Endothelial cell of umbilical vein (primary cell): ENCODE data around the gene FAM98A. TPM values are rescaled to one million over a fixed set of nuclear protein-coding genes. Genes with fewer than 3 reads are reported as not detected.
A peak's percentile ranks its signal among the peaks of the same experiment; 100 is the strongest.

Experiments
- BruUV-seq: library from RNA; stranded (reverse); fragments of 400-500 nt; replicated peaks from 2 replicates; lab custom pipeline; 2021; lab: Mats Ljungman, UMichigan
- CTCF ChIA-PET: fragments of 300-600, 350-600 bp; sonication (Branson Sonifier 250); formaldehyde crosslinking; loops from one replicate; lab custom pipeline; 2021; ENCODE audit warnings: antibody characterized with exemption, inconsistent platforms; lab: Charles Lee
- POLR2A ChIA-PET: fragments of 300-600, 350-600 bp; sonication (Branson Sonifier 250); formaldehyde crosslinking; loops from one replicate; lab custom pipeline; 2021; ENCODE audit warnings: antibody characterized with exemption, inconsistent platforms; lab: Charles Lee
- DNase-seq: peaks from one replicate; pipeline ENCODE4 v3.0.0-alpha.2; 2011; ENCODE audit warnings: low read depth, low spot score
- FAIRE-seq: peaks from 2 replicates; lab custom pipeline; 2011; peaks lifted over from hg19 to GRCh38; lab: Jason Lieb, UNC
- H2AFZ ChIP-seq: 2 replicates; pipeline ENCODE4 v1.6.0; 2012; ENCODE audit warnings: low read depth, low read length, control low read depth, inconsistent platforms
- H3K27ac ChIP-seq: 2 replicates; pipeline ENCODE4 v1.5.1; 2011; ENCODE audit warnings: low read depth, mild to moderate bottlenecking, control low read depth, low read length, moderate library complexity; ENCODE audit not compliant: insufficient read depth
- H3K27me3 ChIP-seq, 2 experiments: 2 replicates each; pipeline versions ENCODE4 v1.6.0 to v1.6.1; 2011; ENCODE audit warnings: low read length in 2 of 2, mixed read lengths in 1 of 2; ENCODE audit not compliant: control insufficient read depth in 2 of 2, insufficient read depth in 2 of 2
- H3K36me3 ChIP-seq, 2 experiments: 2 replicates in 1 of 2; 3 replicates in 1 of 2; pipeline ENCODE4 v1.5.1; 2011; ENCODE audit warnings: low read length in 2 of 2, mild to moderate bottlenecking in 1 of 2, moderate library complexity in 1 of 2; ENCODE audit not compliant: control insufficient read depth in 2 of 2, insufficient read depth in 2 of 2; ENCODE audit errors: extremely low read depth in 1 of 2
- H3K4me1 ChIP-seq: 3 replicates; pipeline ENCODE4 v1.5.1; 2011; ENCODE audit warnings: mild to moderate bottlenecking, low read length; ENCODE audit not compliant: control insufficient read depth, insufficient read depth; ENCODE audit errors: extremely low read depth
- H3K4me2 ChIP-seq: 2 replicates; pipeline ENCODE4 v1.6.1; 2011; ENCODE audit warnings: low read length, control low read depth, mixed read lengths; ENCODE audit not compliant: insufficient read depth
- H3K4me3 ChIP-seq, 3 experiments: fragments of 200-600 bp in 1 of 3; sonication (generic), shearing (Covaris generic) in 1 of 3; replicated peaks in 1 of 3; 2 replicates each; pipeline ENCODE4 v1.5.1; 2011 to 2016; ENCODE audit warnings: control low read depth in 3 of 3, low read length in 3 of 3, mild to moderate bottlenecking in 2 of 3, inconsistent platforms in 1 of 3, low read depth in 1 of 3, moderate library complexity in 1 of 3; ENCODE audit not compliant: insufficient read depth in 1 of 3
- H3K79me2 ChIP-seq: 2 replicates; pipeline ENCODE4 v1.6.0; 2012; ENCODE audit warnings: low read length, inconsistent platforms; ENCODE audit not compliant: control insufficient read depth, insufficient read depth
- H3K9ac ChIP-seq: replicated peaks from 2 replicates; pipeline ENCODE3; 2011; ENCODE audit warnings: low read length, control low read depth; ENCODE audit not compliant: insufficient read depth; ENCODE audit errors: extremely low read depth
- H3K9me1 ChIP-seq: replicated peaks from 3 replicates; pipeline ENCODE4 v1.6.0; 2011; ENCODE audit warnings: mild to moderate bottlenecking, low read length; ENCODE audit not compliant: control insufficient read depth, insufficient read depth; ENCODE audit errors: extremely low read depth
- H3K9me3 ChIP-seq: replicated peaks from 2 replicates; pipeline ENCODE4 v1.5.1; 2012; ENCODE audit warnings: low read length, inconsistent platforms; ENCODE audit not compliant: control insufficient read depth, insufficient read depth
- H4K20me1 ChIP-seq: replicated peaks from 2 replicates; pipeline ENCODE3; 2011; ENCODE audit warnings: mild to moderate bottlenecking, low read length; ENCODE audit not compliant: control insufficient read depth, insufficient read depth; ENCODE audit errors: extremely low read depth
- CTCF ChIP-seq, 2 donors: IDR thresholded peaks; 1 replicate in 1 of 2; 2 replicates in 1 of 2; pipeline ENCODE4 v1.5.1; 2011; ENCODE audit warnings: low read length in 2 of 2, mild to moderate bottlenecking in 2 of 2, moderate library complexity in 2 of 2, control low read depth in 1 of 2, inconsistent platforms in 1 of 2, low read depth in 1 of 2; ENCODE audit not compliant: insufficient read depth in 1 of 2; ENCODE audit errors: extremely low read depth in 1 of 2
- FOS ChIP-seq: IDR thresholded peaks from 2 replicates; pipeline ENCODE4 v1.6.1; 2011; ENCODE audit warnings: mild to moderate bottlenecking, low read length, moderate library complexity, borderline replicate concordance; ENCODE audit not compliant: insufficient read depth
- GATA2 ChIP-seq: IDR thresholded peaks from 2 replicates; pipeline ENCODE4 v1.7.0; 2011; ENCODE audit warnings: low read depth, mild to moderate bottlenecking, moderate library complexity, mixed read lengths, low read length; ENCODE audit not compliant: insufficient read length, insufficient read depth
- MAX ChIP-seq: IDR thresholded peaks from 2 replicates; pipeline ENCODE4 v1.6.1; 2011; ENCODE audit not compliant: insufficient read depth, insufficient read length
- MYC ChIP-seq: IDR thresholded peaks from one replicate; pipeline ENCODE4 v1.6.1; 2011; ENCODE audit warnings: mild to moderate bottlenecking, low read depth, low read length
- POLR2A ChIP-seq: IDR thresholded peaks from 2 replicates; pipeline ENCODE4 v1.6.1; 2012; ENCODE audit warnings: low read depth, mild to moderate bottlenecking, control low read depth, low read length
- POLR2AphosphoS5 ChIP-seq: IDR thresholded peaks from 2 replicates; pipeline ENCODE4 v1.6.1; 2012; ENCODE audit warnings: low read depth, mild to moderate bottlenecking, control low read depth, low read length, moderate library complexity; ENCODE audit not compliant: insufficient read depth
- dilution Hi-C: fragments of 300-500 bp; cut with MboI; formaldehyde crosslinking; loops from one replicate; pipeline ENCODE4 v1.15.0; 2019; ENCODE audit warnings: low sequenced_read_pairs; ENCODE audit not compliant: extremely low pct_ligation_motif_present
- intact Hi-C: fragments of 100-400 bp; cut with micrococcal nuclease; formaldehyde crosslinking; loops from one replicate; pipeline ENCODE4 v1.10.0; 2022
- polyA plus RNA-seq, 4 experiments: library from polyadenylated mRNA; depleted of rRNA in 3 of 4; stranded (reverse) in 3 of 4; unstranded in 1 of 4; fragments of >200 nt; gene quantifications; 2 replicates each; pipeline versions ENCODE4 v1.2.1 to v1.2.3, GENCODE V29; 2011 to 2012; ENCODE audit warnings: missing spikeins in 1 of 4
- total RNA-seq: library from RNA; stranded (reverse); gene quantifications from 2 replicates; pipeline ENCODE4 v1.2.3, GENCODE V29; 2021

FAM98A gene
- total and polyA plus RNA-seq, 2 donors (not counting 3 experiments of a cell fraction or from before 2014, with no cell fraction given): 52.8 to 97.1 TPM

- H4K20me1 ChIP-seq: no peaks in the 10 kb centered on the region
- DNase-seq (no peak), FAIRE-seq (no peak)
- H3K4me3 ChIP-seq: no peak overlapping the region
- H3K27me3 ChIP-seq: peaks cover 0 to 4% of the 10 kb centered on the region in 2 experiments
- no peak overlapping the region for H2AFZ ChIP-seq
- no TSS peak for BruUV-seq
- H3K4me2 ChIP-seq: no peak overlapping the region
- POLR2A ChIA-PET: no interaction called here
- peaks cover 14% of the 10 kb centered on the region for H3K4me1 ChIP-seq
- H3K79me2 ChIP-seq: peaks cover 16% of the 10 kb centered on the region
- no peak overlapping the region for H3K9ac ChIP-seq
- dilution Hi-C loops (no loop called here), intact Hi-C loops (no loop called here)
- H3K9me1 ChIP-seq: no peaks in the 10 kb centered on the region
- no peak overlapping the region for H3K27ac ChIP-seq
- no peaks in the 10 kb centered on the region for H3K36me3 ChIP-seq
- TF ChIP-seq POLR2AphosphoS5 (no peak), POLR2A (no peak), MAX (no peak), CTCF (IDR thresholded peaks at IDR 0.05; ENCODE audit: extremely low read depth in 1 of 2, insufficient read depth in 1 of 2, low read depth in 1 of 2, low read length in 2 of 2) (no peak), MYC (no peak)
- H3K9me3 ChIP-seq: no peaks in the 10 kb centered on the region
- CTCF ChIA-PET: no interaction called here
Measured at GRCh38 chr2:33602201-33602830, 3.2 kb upstream of the FAM98A start.

- FAIRE-seq (no peak), DNase-seq (no peak)
- BruUV-seq: no TSS peak
- Histone ChIP-seq H3K4me2 (peak overlapping the region; percentile 66), H3K9me3 (no peaks in the 10 kb centered on the region), H3K36me3 (peaks cover 0 to under 1% of the 10 kb centered on the region in 2 experiments), H3K4me3 (peak overlapping the region; percentile 6 to 53 (median 53)), H3K9me1 (no peaks in the 10 kb centered on the region), H3K27me3 (peaks cover 0 to 4% of the 10 kb centered on the region in 2 experiments), H3K9ac (no peak overlapping the region), H3K4me1 (peaks cover 19% of the 10 kb centered on the region), H3K79me2 (peaks cover 26% of the 10 kb centered on the region), H2AFZ (peak overlapping the region; percentile 83), H4K20me1 (no peaks in the 10 kb centered on the region), H3K27ac (no peak overlapping the region)
- intact Hi-C loops: no loop called here
- no peak for TF ChIP-seq FOS
- no peak for TF ChIP-seq MYC
- no peak for TF ChIP-seq MAX
- TF ChIP-seq GATA2: no peak
- TF ChIP-seq POLR2A: no peak
- TF ChIP-seq CTCF (IDR thresholded peaks at IDR 0.05; ENCODE audit: extremely low read depth in 1 of 2, insufficient read depth in 1 of 2, low read depth in 1 of 2, low read length in 2 of 2): no peak
- POLR2A ChIA-PET: no interaction called here
- dilution Hi-C loops: no loop called here
- CTCF ChIA-PET: interaction anchor here (0.8 to 2.8 kb wide), 11 partner anchors 11 to 1812 kb away, joined by 3 to 12 read pairs (median 4); no protein-coding TSS in a partner anchor
Measured at GRCh38 chr2:33599943-33600192, 769 bp upstream of the FAM98A start.
